HG03521 (cell line): ENCODE data around the gene NOXRED1.

Experiments used
- ATAC-seq: cut with Tn5 transposase; IDR thresholded peaks from one replicate; pipeline ENCODE4 v1.9.1; 2021; ENCODE audit warnings: mild to moderate bottlenecking, moderate library complexity; ENCODE audit not compliant: unreplicated experiment

NOXRED1 gene

DNA sequence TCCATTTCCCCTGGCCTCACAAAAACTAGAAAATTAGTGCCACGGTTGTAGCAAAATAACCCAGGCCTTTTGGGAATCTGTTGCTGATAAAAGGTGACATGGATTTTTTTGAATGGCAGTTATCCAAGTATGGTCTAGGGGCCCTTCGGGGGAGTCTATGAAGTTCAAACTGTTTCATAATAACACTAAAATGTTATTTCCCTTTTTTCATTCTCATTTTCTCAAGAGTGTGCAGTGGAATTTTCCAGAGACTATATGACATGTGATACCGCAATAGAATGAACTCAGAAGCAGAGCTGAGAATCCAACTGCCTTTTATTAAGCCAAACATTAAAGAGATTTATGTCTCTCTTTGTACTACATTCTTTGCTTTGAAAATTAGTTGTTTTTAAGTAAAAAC is 75.6 kb downstream of the NOXRED1 start:
- ATAC-seq = no peak

DNA sequence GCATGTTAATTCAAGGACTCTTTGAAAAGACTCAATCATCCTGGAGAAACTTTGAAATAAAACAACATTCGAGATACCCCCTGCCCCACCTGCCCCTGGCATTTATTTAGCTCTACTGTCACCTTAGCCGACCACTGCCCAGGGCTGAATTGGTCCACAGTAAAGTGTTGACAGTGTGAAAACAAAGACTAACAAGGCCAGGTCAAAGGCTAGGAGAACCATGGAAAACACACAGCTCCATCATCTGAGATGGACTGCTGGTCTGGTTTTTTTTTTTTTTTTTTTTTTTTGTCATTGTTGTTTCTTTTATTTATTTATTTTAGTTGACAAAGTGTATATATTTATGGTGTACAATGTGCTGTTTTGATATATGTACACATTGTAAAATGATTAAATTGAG is 76.8 kb downstream of the NOXRED1 start:
- no peak for ATAC-seq

GRCh38 chr14:77344377-77344996 is 78.8 kb downstream of the NOXRED1 start:
- no peak for ATAC-seq
